Medulla oblongata (tissue), 1 donor: ENCODE results near the gene PKP4.
A peak's percentile ranks its signal among the peaks of the same experiment; 100 is the strongest.

Source experiments
- DNase-seq: peaks from one replicate; pipeline ENCODE4 v3.0.0-alpha.2; 2015; ENCODE audit errors: extremely low spot score

The PKP4 gene

GRCh38 chr2:158600155-158600802 lies 143.5 kb downstream of the PKP4 start:
- peak; percentile 68 for DNase-seq

GRCh38 chr2:158602027-158602426 lies 145.3 kb downstream of the PKP4 start:
- no peak for DNase-seq

DNA sequence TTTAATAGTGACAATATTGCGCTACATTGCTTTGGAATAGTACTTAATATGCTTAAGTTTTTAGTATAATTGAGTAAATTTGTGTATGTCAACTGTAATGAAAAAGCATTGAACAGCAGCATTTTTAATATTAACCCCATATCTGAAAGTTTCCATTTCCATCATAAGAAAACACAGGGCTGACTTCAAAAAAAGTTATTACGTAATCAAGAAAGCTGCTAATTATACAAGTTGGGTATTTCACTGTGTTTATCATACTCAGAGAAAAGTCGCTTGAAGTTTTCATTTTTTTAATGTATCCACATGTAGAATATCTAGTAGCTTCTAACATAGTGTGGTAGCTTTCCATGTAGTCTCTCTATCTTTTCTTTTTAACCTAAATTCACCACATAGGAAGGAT lies 146.5 kb downstream of the PKP4 start:
- DNase-seq: no peak

GRCh38 chr2:158603986-158604385 lies 147.2 kb downstream of the PKP4 start:
- no peak for DNase-seq

GRCh38 chr2:158610059-158610458 lies 153.3 kb downstream of the PKP4 start:
- no peak for DNase-seq

- DNase-seq: no peak
Measured at GRCh38 chr2:158616480-158617000, 159.8 kb downstream of the PKP4 start.

GRCh38 chr2:158618891-158619490 lies 162.2 kb downstream of the PKP4 start:
- DNase-seq: no peak

DNA sequence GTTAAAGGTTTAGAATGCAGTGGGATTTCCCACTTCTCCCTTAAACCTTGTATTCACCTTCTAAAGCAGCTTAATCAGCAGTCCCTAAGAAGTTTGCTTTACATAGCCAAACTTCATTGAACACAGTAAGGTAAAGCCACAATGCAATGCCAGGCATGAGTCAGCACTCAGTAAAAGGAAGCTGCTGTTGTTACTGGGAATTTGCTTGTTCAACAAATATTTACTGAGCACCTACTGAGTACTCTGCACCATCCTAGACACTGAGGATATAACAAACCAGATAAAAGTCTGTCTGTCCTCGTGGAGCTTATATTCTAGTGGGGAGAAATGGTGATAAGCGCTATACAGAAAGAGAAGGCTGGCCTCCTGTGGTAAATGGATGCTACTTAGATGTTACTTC lies 162.7 kb downstream of the PKP4 start:
- DNase-seq: no peak

DNA sequence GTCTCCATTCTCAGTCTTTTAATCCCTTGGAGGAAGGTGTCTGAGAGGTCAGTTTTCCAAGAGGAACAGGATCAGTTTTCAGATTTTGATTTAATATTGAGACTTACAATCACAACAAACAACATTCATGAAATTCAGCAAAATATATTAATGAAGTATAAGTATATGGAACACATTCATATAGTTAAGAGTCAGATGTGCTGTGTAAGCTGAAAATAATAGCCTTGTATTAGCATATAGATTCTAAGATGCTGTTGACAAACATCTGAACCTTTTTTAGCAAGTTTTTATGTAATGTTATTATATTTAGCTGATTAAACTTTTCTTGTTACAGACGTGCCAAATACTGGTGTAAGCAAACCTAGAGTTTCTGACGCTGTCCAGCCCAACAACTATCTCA lies 163.9 kb downstream of the PKP4 start:
- no peak for DNase-seq

- DNase-seq: no peak
Measured at GRCh38 chr2:158624071-158624667, 167.4 kb downstream of the PKP4 start.

GRCh38 chr2:158624961-158625360 lies 168.2 kb downstream of the PKP4 start:
- DNase-seq: no peak

- no peak for DNase-seq
Measured at GRCh38 chr2:158629116-158629515, 172.4 kb downstream of the PKP4 start.

- no peak for DNase-seq
Measured at GRCh38 chr2:158633261-158633660, 176.5 kb downstream of the PKP4 start.

DNA sequence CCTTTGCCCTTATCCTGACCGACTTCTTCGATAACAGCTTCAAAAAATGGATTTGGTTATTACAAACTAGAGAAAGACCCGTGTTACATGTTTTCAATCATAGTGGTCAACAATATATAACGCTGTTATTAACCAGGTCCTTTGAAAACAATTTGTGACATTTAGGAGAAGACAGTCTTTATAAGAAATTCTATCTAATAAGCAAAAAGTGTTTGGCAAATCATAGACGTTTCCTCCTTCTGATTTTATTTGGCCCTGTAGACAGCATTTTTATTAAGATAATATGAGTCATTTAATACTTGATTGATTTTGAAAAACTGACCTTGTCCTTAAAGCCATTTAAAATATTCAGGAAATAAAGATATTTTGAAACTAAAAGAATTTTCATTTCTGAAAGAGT lies 177.9 kb downstream of the PKP4 start:
- no peak for DNase-seq

GRCh38 chr2:158635961-158636601 lies 179.3 kb downstream of the PKP4 start:
- DNase-seq: no peak

- DNase-seq: peak; percentile 35
Measured at GRCh38 chr2:158637357-158637756, 180.6 kb downstream of the PKP4 start.

DNA sequence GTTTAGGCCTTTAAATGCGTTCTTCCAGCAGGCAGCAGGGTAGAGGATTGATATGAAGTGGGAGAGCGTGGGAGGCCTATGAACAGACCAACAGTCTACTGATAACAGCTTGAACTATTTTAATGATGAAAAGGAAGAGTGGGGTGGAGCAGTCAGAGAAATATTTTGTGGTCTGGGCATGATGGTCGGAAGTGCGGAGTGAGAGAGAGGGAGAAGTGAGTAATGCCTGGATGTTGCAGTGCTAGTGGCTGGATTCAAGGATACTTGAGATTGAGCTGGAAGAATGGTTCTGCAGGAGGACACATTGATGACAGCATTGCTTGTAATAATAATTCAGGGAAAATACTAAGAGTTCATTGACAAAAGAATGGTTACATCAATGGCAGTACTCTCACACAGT lies 187.4 kb downstream of the PKP4 start:
- no peak for DNase-seq

DNA sequence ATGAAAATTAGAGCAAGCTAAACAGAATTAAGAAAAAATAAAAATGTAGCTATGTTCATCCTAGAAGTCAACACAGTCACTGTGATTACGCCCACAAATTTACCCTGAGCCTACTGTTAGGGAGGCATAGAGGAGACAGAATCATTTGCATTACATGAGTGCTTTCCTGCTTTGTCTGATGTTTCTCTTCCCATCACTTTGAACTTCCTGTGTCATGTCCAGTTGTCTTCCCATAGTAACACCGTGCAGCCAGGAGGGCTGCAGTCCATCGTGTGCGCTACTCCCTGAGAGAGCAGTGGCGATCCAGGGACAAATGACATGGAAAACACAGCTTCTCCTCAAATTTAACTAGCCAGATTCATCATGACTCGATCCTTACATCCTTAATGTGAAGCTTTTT lies 188.5 kb downstream of the PKP4 start:
- no peak for DNase-seq

DNA sequence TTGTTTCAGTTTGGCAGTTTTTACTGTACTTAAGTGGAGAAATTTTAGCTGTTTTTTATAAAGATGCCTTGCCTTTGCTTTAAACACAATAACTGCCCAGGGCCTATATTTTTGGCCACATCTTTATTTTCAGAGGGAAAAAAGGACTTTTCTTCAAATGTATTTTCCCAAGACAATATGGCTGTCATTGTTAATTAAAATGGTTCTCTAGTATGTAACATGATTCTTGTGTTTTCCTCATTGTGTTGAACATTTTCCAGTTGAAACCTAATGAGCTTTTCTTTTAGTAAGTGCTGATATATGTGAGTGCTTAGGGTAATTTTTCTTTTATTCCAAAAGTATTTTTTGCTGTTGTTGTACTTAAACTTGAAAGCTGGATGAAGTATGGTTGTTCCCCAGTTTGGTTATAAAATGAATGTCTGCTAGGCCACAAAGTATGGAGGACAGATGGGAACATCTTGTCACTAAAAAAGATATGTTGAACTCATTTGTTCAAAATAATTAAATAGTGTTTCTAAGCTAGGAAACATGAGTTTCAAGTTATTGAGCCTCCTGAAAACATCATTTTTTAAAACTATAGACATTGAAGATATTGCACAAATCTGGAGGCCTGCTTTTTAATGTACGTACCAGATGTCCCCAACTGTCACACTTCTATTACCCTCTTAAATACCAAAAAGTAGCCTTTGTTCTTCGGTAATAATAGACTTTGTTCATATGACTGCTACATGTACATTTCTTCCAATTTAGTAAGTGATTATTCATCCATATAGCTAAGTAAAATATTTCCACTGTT lies 190.9 kb downstream of the PKP4 start:
- DNase-seq: no peak

DNA sequence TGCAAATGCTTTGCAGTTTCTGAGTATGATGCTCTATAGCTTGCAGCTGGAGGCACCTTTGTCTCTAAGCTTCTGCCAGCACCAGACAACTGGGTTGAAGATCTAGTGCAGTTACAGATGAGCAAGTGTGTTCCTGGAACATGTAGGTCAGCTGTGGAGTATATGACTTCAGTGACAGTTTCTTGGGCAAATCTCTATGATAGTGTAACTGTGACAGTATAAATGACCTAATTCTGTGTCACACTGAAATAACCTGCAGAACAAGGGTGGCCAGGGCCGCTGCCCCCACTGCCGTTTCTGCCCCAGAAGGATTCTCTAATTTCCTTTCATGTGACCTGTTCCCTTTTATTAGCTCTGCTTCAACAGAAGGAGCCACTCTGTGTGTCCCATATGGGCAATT lies 193.1 kb downstream of the PKP4 start:
- no peak for DNase-seq

DNA sequence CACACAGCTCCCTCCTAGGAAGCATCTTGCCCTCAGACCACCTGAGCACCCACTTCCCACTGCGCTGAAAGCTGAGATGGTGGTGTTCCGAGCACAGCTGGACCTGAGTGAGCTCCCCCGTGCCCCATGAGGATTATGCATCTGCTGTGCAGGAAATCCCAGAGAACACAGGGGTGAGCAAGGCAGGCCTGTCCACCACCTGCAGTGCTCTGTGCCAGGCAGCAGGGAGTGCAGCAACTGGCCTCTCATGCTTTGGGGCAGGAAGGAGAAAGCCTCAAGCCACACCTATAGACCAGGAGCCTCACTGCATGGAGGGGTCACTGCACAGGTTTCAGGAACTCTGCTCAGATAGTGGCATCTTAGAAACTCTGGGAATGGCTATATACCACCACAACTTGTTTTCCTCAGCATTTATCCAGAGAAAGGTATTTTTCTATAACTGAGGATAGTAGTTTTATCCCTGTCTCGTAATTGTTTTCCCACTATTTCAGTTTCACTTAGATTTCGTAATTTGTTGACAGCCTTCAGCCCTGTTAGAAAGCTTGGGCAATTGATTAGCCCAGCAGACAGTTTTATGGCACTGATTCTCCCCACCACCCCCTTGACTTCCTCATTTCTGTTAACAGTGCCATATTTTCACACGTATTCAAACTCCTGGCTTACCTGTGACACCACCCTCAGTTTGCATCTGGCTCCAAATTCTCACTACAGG lies 194.1 kb downstream of the PKP4 start:
- DNase-seq: no peak
